Neural cell (in vitro differentiated cells): ENCODE data around the gene TMEM132C. TPM values are rescaled to one million over a fixed set of nuclear protein-coding genes. Genes with fewer than 3 reads are reported as not detected.

Source experiments
- H2AFZ ChIP-seq: fragments of 200-600, 300-800 bp; sonication (generic), shearing (Covaris generic); 2 replicates; pipeline ENCODE4 v1.6.0; 2014; ENCODE audit warnings: low read depth, mild to moderate bottlenecking, antibody characterized with exemption, low read length, moderate library complexity
- H3F3A ChIP-seq: fragments of 200-600 bp; shearing (Covaris generic); 2 replicates; pipeline ENCODE4 v1.6.1; 2016; ENCODE audit warnings: mild to moderate bottlenecking, moderate library complexity, mixed read lengths, antibody characterized with exemption, low read length; ENCODE audit not compliant: insufficient read depth, poor library complexity, severe bottlenecking
- H3K27ac ChIP-seq: fragments of 200-600, 300-800 bp; sonication (generic), shearing (Covaris generic); 2 replicates; pipeline ENCODE4 v1.5.1; 2014; ENCODE audit warnings: mild to moderate bottlenecking, low read length, moderate library complexity
- H3K27me3 ChIP-seq: fragments of 300-800, 200-600 bp; sonication (generic), shearing (Covaris generic); 2 replicates; pipeline ENCODE4 v1.6.0; 2014; ENCODE audit warnings: mild to moderate bottlenecking, low read depth, low read length, moderate library complexity; ENCODE audit not compliant: insufficient read depth
- H3K36me3 ChIP-seq: fragments of 300-800, 200-600 bp; sonication (generic), shearing (Covaris generic); 2 replicates; pipeline ENCODE4 v1.5.1; 2014; ENCODE audit warnings: mild to moderate bottlenecking, antibody characterized with exemption, low read length, moderate library complexity; ENCODE audit not compliant: insufficient read depth
- H3K4me2 ChIP-seq: fragments of 300-800, 200-600 bp; sonication (generic), shearing (Covaris generic); 2 replicates; pipeline ENCODE4 v1.6.0; 2014; ENCODE audit warnings: mild to moderate bottlenecking, low read length
- H3K4me3 ChIP-seq: fragments of 300-800, 200-600 bp; sonication (generic), shearing (Covaris generic); 2 replicates; pipeline ENCODE4 v1.5.1; 2014; ENCODE audit warnings: mild to moderate bottlenecking, low read length, moderate library complexity
- H3K79me2 ChIP-seq: fragments of 200-600 bp; shearing (Covaris generic); replicated peaks from 2 replicates; pipeline ENCODE4 v1.6.0; 2014; ENCODE audit warnings: mild to moderate bottlenecking, low read length, moderate library complexity; ENCODE audit not compliant: insufficient read depth
- H3K9ac ChIP-seq: fragments of 300-800, 200-600 bp; sonication (generic), shearing (Covaris generic); 2 replicates; pipeline ENCODE4 v1.6.1; 2016; ENCODE audit warnings: mild to moderate bottlenecking, low read length, mixed read lengths
- H3K9me2 ChIP-seq: fragments of 200-600 bp; shearing (Covaris generic); 2 replicates; pipeline ENCODE4 v1.6.1; 2016; ENCODE audit warnings: mild to moderate bottlenecking, low read length, mixed read lengths; ENCODE audit not compliant: insufficient read depth
- H3K9me3 ChIP-seq: fragments of 200-600, 300-800 bp; sonication (generic), shearing (Covaris generic); 2 replicates; pipeline ENCODE4 v1.6.1; 2016; ENCODE audit warnings: mild to moderate bottlenecking, mixed run types, low read length, moderate library complexity, mixed read lengths
- H4K20me1 ChIP-seq: fragments of 200-600 bp; shearing (Covaris generic); 2 replicates; pipeline ENCODE4 v1.6.1; 2016; ENCODE audit warnings: mild to moderate bottlenecking, mixed run types; ENCODE audit not compliant: insufficient read depth
- EP300 ChIP-seq: fragments of 450-650 bp; conservative IDR thresholded peaks from 2 replicates; pipeline ENCODE4 v1.6.1; 2014; ENCODE audit warnings: antibody characterized with exemption, mild to moderate bottlenecking, moderate library complexity; ENCODE audit not compliant: poor library complexity, severe bottlenecking
- EZH2 ChIP-seq: fragments of 200-600, 300-800 bp; shearing (Covaris generic), sonication (generic); IDR thresholded peaks from 2 replicates; pipeline ENCODE4 v1.6.1; 2014; ENCODE audit warnings: antibody characterized with exemption, low read length, borderline replicate concordance, mild to moderate bottlenecking; ENCODE audit not compliant: insufficient read depth, poor library complexity, severe bottlenecking
- MXI1 ChIP-seq: fragments of 450-650 bp; conservative IDR thresholded peaks from 2 replicates; pipeline ENCODE4 v1.6.1; 2014; ENCODE audit warnings: antibody characterized with exemption, mild to moderate bottlenecking; ENCODE audit not compliant: poor library complexity, severe bottlenecking
- POLR2AphosphoS5 ChIP-seq: IDR thresholded peaks from 2 replicates; pipeline ENCODE4 v1.6.1; 2012
- RAD21 ChIP-seq: fragments of 450-650 bp; conservative IDR thresholded peaks from 2 replicates; pipeline ENCODE4 v1.6.1; 2014; ENCODE audit warnings: antibody characterized with exemption, mild to moderate bottlenecking, moderate library complexity
- SMC3 ChIP-seq: fragments of 450-650 bp; conservative IDR thresholded peaks from 2 replicates; pipeline ENCODE4 v1.6.1; 2014; ENCODE audit warnings: antibody characterized with exemption, mild to moderate bottlenecking, moderate library complexity; ENCODE audit not compliant: poor library complexity
- TAF1 ChIP-seq: IDR thresholded peaks from 2 replicates; pipeline ENCODE4 v1.6.1; 2012; ENCODE audit warnings: low read depth
- polyA plus RNA-seq: library from polyadenylated mRNA; depleted of rRNA; stranded (reverse); fragments of >200 nt; gene quantifications from 2 replicates; pipeline ENCODE4 v1.2.3, GENCODE V29; 2014
- TF ChIP-seq, protein P1 (sequence below): IDR thresholded peaks from 2 replicates; pipeline ENCODE4 v1.6.1; 2012; ENCODE audit warnings: borderline replicate concordance
- TF ChIP-seq, protein P2 (sequence below): fragments of 450-650 bp; IDR thresholded peaks from 2 replicates; pipeline ENCODE4 v1.5.1; 2014; ENCODE audit warnings: antibody characterized with exemption, mild to moderate bottlenecking, moderate library complexity; ENCODE audit not compliant: poor library complexity, severe bottlenecking

TMEM132C gene
- polyA plus RNA-seq, 1 donor from 2014 or later: 0.06 TPM

DNA sequence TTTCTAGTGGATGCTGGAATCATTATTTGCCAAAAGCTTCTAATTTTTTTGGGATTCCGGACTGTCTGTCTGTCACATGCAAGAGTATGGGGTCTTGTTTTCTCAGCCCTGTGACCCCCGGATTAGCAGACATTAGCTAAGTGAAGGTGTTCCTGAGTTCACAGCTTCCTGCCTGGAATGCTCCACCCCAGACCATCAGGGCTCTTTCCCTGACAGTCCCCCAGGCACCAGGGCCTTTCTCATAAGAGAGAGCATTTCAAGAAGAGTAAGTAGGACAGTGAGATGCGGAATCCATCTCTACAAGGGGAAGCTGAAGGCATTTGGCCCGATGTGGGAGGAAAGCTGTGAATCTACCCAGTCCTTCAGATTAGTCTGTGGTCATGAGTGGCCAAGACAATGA lies 427.5 kb downstream of the TMEM132C start:
- Histone ChIP-seq H3K27ac (no peak overlapping the region), H4K20me1 (no peaks in the 10 kb centered on the region), H3K4me3 (no peak overlapping the region), H3K4me2 (no peak overlapping the region), H3F3A (no peaks in the 10 kb centered on the region), H3K9me2 (no peaks in the 10 kb centered on the region), H3K79me2 (no peaks in the 10 kb centered on the region), H2AFZ (no peak overlapping the region), H3K9ac (no peak overlapping the region), H3K9me3 (no peaks in the 10 kb centered on the region), H3K27me3 (no peaks in the 10 kb centered on the region), H3K36me3 (no peaks in the 10 kb centered on the region)
- TF ChIP-seq EZH2 (no peak), POLR2AphosphoS5 (no peak), RAD21 (no peak), SMC3 (no peak), EP300 (no peak), TAF1 (no peak), MXI1 (no peak)
- TF ChIP-seq, protein P1, sequence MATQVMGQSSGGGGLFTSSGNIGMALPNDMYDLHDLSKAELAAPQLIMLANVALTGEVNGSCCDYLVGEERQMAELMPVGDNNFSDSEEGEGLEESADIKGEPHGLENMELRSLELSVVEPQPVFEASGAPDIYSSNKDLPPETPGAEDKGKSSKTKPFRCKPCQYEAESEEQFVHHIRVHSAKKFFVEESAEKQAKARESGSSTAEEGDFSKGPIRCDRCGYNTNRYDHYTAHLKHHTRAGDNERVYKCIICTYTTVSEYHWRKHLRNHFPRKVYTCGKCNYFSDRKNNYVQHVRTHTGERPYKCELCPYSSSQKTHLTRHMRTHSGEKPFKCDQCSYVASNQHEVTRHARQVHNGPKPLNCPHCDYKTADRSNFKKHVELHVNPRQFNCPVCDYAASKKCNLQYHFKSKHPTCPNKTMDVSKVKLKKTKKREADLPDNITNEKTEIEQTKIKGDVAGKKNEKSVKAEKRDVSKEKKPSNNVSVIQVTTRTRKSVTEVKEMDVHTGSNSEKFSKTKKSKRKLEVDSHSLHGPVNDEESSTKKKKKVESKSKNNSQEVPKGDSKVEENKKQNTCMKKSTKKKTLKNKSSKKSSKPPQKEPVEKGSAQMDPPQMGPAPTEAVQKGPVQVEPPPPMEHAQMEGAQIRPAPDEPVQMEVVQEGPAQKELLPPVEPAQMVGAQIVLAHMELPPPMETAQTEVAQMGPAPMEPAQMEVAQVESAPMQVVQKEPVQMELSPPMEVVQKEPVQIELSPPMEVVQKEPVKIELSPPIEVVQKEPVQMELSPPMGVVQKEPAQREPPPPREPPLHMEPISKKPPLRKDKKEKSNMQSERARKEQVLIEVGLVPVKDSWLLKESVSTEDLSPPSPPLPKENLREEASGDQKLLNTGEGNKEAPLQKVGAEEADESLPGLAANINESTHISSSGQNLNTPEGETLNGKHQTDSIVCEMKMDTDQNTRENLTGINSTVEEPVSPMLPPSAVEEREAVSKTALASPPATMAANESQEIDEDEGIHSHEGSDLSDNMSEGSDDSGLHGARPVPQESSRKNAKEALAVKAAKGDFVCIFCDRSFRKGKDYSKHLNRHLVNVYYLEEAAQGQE: no peak
- TF ChIP-seq, protein P2, sequence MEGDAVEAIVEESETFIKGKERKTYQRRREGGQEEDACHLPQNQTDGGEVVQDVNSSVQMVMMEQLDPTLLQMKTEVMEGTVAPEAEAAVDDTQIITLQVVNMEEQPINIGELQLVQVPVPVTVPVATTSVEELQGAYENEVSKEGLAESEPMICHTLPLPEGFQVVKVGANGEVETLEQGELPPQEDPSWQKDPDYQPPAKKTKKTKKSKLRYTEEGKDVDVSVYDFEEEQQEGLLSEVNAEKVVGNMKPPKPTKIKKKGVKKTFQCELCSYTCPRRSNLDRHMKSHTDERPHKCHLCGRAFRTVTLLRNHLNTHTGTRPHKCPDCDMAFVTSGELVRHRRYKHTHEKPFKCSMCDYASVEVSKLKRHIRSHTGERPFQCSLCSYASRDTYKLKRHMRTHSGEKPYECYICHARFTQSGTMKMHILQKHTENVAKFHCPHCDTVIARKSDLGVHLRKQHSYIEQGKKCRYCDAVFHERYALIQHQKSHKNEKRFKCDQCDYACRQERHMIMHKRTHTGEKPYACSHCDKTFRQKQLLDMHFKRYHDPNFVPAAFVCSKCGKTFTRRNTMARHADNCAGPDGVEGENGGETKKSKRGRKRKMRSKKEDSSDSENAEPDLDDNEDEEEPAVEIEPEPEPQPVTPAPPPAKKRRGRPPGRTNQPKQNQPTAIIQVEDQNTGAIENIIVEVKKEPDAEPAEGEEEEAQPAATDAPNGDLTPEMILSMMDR: no peak

DNA sequence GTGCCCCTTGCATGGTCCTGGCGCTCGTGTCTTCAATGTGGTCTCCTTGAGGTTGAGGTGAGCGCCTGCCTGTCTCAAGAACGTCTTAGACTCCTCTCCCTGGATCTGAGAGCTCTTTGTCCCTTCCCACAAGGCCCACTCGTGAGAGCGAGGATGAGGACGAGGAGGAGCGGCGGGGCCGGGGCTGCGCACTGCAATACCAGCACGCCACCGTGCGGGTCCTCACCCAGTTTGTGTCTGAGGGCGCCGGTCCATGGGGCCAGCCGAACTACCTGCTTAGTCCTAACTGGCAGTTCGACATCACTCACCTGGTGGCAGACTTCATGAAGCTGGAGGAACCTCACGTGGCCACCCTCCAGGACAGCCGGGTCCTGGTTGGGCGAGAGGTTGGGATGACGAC lies 428.7 kb downstream of the TMEM132C start:
- Histone ChIP-seq H3K9me2 (no peaks in the 10 kb centered on the region), H3K4me2 (no peak overlapping the region), H3K27me3 (no peaks in the 10 kb centered on the region), H3K9ac (no peak overlapping the region), H4K20me1 (no peaks in the 10 kb centered on the region), H3K9me3 (no peaks in the 10 kb centered on the region), H3K36me3 (no peaks in the 10 kb centered on the region), H2AFZ (no peak overlapping the region), H3K79me2 (no peaks in the 10 kb centered on the region), H3K4me3 (no peak overlapping the region), H3F3A (no peaks in the 10 kb centered on the region), H3K27ac (no peak overlapping the region)
- TF ChIP-seq EP300: no peak
- no peak for TF ChIP-seq TAF1
- no peak for TF ChIP-seq RAD21
- TF ChIP-seq, protein P2: no peak
- TF ChIP-seq, protein P1: no peak
- TF ChIP-seq SMC3: no peak
- no peak for TF ChIP-seq MXI1
